ENCODE data around the gene METAP2. TPM values are rescaled to one million over a fixed set of nuclear protein-coding genes. Genes with fewer than 3 reads are reported as not detected.

Gene METAP2
- total and polyA plus RNA-seq, 2 of the 8 experiments (the other 6 are each of a cell fraction or from before 2014, with no cell fraction given), result 41.3 to 114 TPM

GRCh38 chr12:95551305-95551704 lies 77.4 kb downstream of the METAP2 start, which contains the start of gene USP44 (continued):
- TF ChIP-seq FOSL1 (IDR thresholded peaks at IDR 0.05; ENCODE audit: insufficient read depth, low read depth, low read length) (no peak), CHD2 (IDR thresholded peaks at IDR 0.05; ENCODE audit: low read length) (no peak), ATF3 (IDR thresholded peaks at IDR 0.05; ENCODE audit: insufficient read depth, low read depth, low read length) (no peak), RXRA (IDR thresholded peaks at IDR 0.05; ENCODE audit: insufficient read depth, low read depth, low read length) (0 out of 2 replicates have a peak, but pooled peaks have one; percentile 34), SIX5 (IDR thresholded peaks at IDR 0.05; ENCODE audit: low read depth, low read length) (no peak), CTCF (IDR thresholded peaks at IDR 0.05; ENCODE audit: control extremely low read depth in 1 of 3, insufficient read depth in 1 of 3, low read depth in 1 of 3, low read length in 3 of 3) (no peak), EGR1 (IDR thresholded peaks at IDR 0.05; ENCODE audit: borderline replicate concordance, low read depth, low read length) (no peak), JUN (IDR thresholded peaks at IDR 0.05; ENCODE audit: low read depth, low read length) (no peak), SIN3A (conservative IDR thresholded peaks at IDR 0.05 in 1 of 2, IDR thresholded peaks at IDR 0.05 in 1 of 2; ENCODE audit: low read depth in 1 of 2, low read length in 2 of 2) (peak; percentile 71 to 78; a peak in 2 of 4 replicates), BACH1 (IDR thresholded peaks at IDR 0.05; ENCODE audit: low read length) (no peak), E2F6 (IDR thresholded peaks at IDR 0.05) (no peak), ATF2 (IDR thresholded peaks at IDR 0.05; ENCODE audit: low read length) (no peak; the same call in 1 of the 2 replicates)

All from H1 (cell line).